DOHH2 (cell line): ENCODE data around the gene VPS26A.

ENCODE experiments used
- H3F3A ChIP-seq: fragments of 200-600 bp; sonication (generic), shearing (Covaris generic); 2 replicates; pipeline ENCODE4 v1.6.0; 2016; ENCODE audit warnings: antibody characterized with exemption, mild to moderate bottlenecking; ENCODE audit not compliant: control insufficient read depth, insufficient read depth
- H3K27ac ChIP-seq: fragments of 200-600 bp; sonication (generic); 2 replicates; pipeline ENCODE4 v1.5.1; 2014; ENCODE audit warnings: low read depth, mild to moderate bottlenecking, low read length, moderate library complexity
- H3K27me3 ChIP-seq: fragments of 200-600 bp; sonication (generic); 2 replicates; pipeline ENCODE4 v1.6.1; 2014; ENCODE audit warnings: mild to moderate bottlenecking, low read length, mixed read lengths; ENCODE audit not compliant: control insufficient read depth
- H3K36me3 ChIP-seq: fragments of 200-600 bp; sonication (generic); 2 replicates; pipeline ENCODE4 v1.6.1; 2014; ENCODE audit warnings: mild to moderate bottlenecking, low read length, moderate library complexity, mixed read lengths; ENCODE audit not compliant: control insufficient read depth
- H3K4me1 ChIP-seq: fragments of 200-600 bp; sonication (generic); 2 replicates; pipeline ENCODE4 v1.6.1; 2014; ENCODE audit warnings: mild to moderate bottlenecking, low read length, mixed read lengths; ENCODE audit not compliant: control insufficient read depth
- H3K4me2 ChIP-seq: fragments of 200-600 bp; sonication (generic); 2 replicates; pipeline ENCODE4 v1.6.0; 2014; ENCODE audit warnings: mild to moderate bottlenecking, low read length, moderate library complexity
- H3K4me3 ChIP-seq: fragments of 200-600 bp; sonication (generic); 2 replicates; pipeline ENCODE4 v1.5.1; 2014; ENCODE audit warnings: mild to moderate bottlenecking, low read length, mixed read lengths
- H3K79me2 ChIP-seq: fragments of 200-600 bp; sonication (generic); 2 replicates; pipeline ENCODE4 v1.6.1; 2014; ENCODE audit warnings: mild to moderate bottlenecking, low read length, mixed read lengths; ENCODE audit not compliant: control insufficient read depth
- H3K9me2 ChIP-seq: fragments of 200-600 bp; sonication (generic); replicated peaks from 2 replicates; pipeline ENCODE4 v1.6.1; 2014; ENCODE audit warnings: mild to moderate bottlenecking, low read length, mixed read lengths; ENCODE audit not compliant: control insufficient read depth
- H3K9me3 ChIP-seq: fragments of 200-600 bp; sonication (generic); 2 replicates; pipeline ENCODE4 v1.6.1; 2014; ENCODE audit warnings: antibody characterized with exemption, low read length, mixed read lengths; ENCODE audit not compliant: control insufficient read depth, insufficient read depth
- H4K20me1 ChIP-seq: fragments of 200-600 bp; sonication (generic); 2 replicates; pipeline ENCODE4 v1.6.0; 2014; ENCODE audit warnings: low read depth, mild to moderate bottlenecking, antibody characterized with exemption, low read length, moderate library complexity; ENCODE audit not compliant: control insufficient read depth, insufficient read depth
- EZH2phosphoT487 ChIP-seq: fragments of 200-600 bp; sonication (generic); IDR thresholded peaks from 2 replicates; pipeline ENCODE4 v1.6.1; 2017; ENCODE audit warnings: borderline replicate concordance, mild to moderate bottlenecking, antibody characterized with exemption, low read length, moderate library complexity, mixed read lengths
- TF ChIP-seq, protein P1 (sequence below): fragments of 200-600 bp; sonication (generic); IDR thresholded peaks from one replicate; pipeline ENCODE4 v1.5.1; 2014; ENCODE audit warnings: antibody characterized with exemption, mild to moderate bottlenecking, low read depth, low read length; ENCODE audit not compliant: poor library complexity, severe bottlenecking

Gene VPS26A

GRCh38 chr10:69182005-69182404 lies 58.0 kb downstream of the VPS26A start:
- no peaks in the 10 kb centered on the region for H3K9me2 ChIP-seq
- H3K4me2 ChIP-seq = no peak overlapping the region
- no peaks in the 10 kb centered on the region for H3K27me3 ChIP-seq
- H3K79me2 ChIP-seq = peaks cover 80% of the 10 kb centered on the region
- 0 out of 2 replicates have a peak, but pooled peaks cover 3% of the 10 kb centered on the region for H3F3A ChIP-seq
- no peak for TF ChIP-seq EZH2phosphoT487
- TF ChIP-seq, protein P1, sequence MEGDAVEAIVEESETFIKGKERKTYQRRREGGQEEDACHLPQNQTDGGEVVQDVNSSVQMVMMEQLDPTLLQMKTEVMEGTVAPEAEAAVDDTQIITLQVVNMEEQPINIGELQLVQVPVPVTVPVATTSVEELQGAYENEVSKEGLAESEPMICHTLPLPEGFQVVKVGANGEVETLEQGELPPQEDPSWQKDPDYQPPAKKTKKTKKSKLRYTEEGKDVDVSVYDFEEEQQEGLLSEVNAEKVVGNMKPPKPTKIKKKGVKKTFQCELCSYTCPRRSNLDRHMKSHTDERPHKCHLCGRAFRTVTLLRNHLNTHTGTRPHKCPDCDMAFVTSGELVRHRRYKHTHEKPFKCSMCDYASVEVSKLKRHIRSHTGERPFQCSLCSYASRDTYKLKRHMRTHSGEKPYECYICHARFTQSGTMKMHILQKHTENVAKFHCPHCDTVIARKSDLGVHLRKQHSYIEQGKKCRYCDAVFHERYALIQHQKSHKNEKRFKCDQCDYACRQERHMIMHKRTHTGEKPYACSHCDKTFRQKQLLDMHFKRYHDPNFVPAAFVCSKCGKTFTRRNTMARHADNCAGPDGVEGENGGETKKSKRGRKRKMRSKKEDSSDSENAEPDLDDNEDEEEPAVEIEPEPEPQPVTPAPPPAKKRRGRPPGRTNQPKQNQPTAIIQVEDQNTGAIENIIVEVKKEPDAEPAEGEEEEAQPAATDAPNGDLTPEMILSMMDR = no peak
- H3K4me1 ChIP-seq = peaks cover 20% of the 10 kb centered on the region
- peaks cover 44% of the 10 kb centered on the region for H3K36me3 ChIP-seq
- no peaks in the 10 kb centered on the region for H3K9me3 ChIP-seq
- H3K27ac ChIP-seq = no peak overlapping the region
- H4K20me1 ChIP-seq = 0 out of 2 replicates have a peak, but pooled peaks cover 4% of the 10 kb centered on the region
- no peak overlapping the region for H3K4me3 ChIP-seq

DNA sequence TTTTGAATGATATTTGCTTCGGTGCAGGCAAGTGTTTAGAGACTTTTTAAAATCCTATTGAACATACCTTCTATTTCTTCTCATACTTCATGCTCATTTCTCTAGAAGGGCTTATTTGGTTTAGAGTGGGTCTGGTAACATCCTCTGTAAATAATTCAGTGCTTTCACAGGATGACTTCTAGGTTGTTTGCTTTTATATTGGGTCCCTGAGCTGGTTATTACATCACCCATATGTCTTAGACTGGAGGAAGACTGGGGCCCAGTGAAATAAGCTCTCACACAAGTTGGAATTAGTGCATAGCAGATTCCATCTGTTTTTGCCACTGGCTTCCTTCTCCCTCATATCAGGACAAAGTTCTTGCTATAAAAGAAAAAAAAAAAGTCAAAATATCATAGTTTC lies 62.5 kb downstream of the VPS26A start:
- peaks cover 73% of the 10 kb centered on the region for H3K36me3 ChIP-seq
- peaks cover 2% of the 10 kb centered on the region for H3K4me1 ChIP-seq
- no peaks in the 10 kb centered on the region for H3K9me2 ChIP-seq
- no peak overlapping the region for H3K4me2 ChIP-seq
- no peak overlapping the region for H3K4me3 ChIP-seq
- no peaks in the 10 kb centered on the region for H3K27me3 ChIP-seq
- H3K27ac ChIP-seq = no peak overlapping the region
- H3F3A ChIP-seq = no peaks in the 10 kb centered on the region
- TF ChIP-seq, protein P1 = no peak
- no peak for TF ChIP-seq EZH2phosphoT487
- 0 out of 2 replicates have a peak, but pooled peaks cover 4% of the 10 kb centered on the region for H4K20me1 ChIP-seq
- no peaks in the 10 kb centered on the region for H3K9me3 ChIP-seq
- H3K79me2 ChIP-seq = peaks cover 60% of the 10 kb centered on the region

GRCh38 chr10:69201045-69201444 lies 77.1 kb downstream of the VPS26A start:
- no peaks in the 10 kb centered on the region for H3K27me3 ChIP-seq
- H3K9me2 ChIP-seq = no peaks in the 10 kb centered on the region
- TF ChIP-seq, protein P1 = no peak
- no peak for TF ChIP-seq EZH2phosphoT487
- no peak overlapping the region for H3K4me3 ChIP-seq
- no peaks in the 10 kb centered on the region for H3K4me1 ChIP-seq
- no peak overlapping the region for H3K27ac ChIP-seq
- no peaks in the 10 kb centered on the region for H3K79me2 ChIP-seq
- peaks cover 64% of the 10 kb centered on the region for H3K36me3 ChIP-seq
- no peaks in the 10 kb centered on the region for H3F3A ChIP-seq
- H3K9me3 ChIP-seq = no peaks in the 10 kb centered on the region
- H4K20me1 ChIP-seq = no peaks in the 10 kb centered on the region
- no peak overlapping the region for H3K4me2 ChIP-seq

DNA sequence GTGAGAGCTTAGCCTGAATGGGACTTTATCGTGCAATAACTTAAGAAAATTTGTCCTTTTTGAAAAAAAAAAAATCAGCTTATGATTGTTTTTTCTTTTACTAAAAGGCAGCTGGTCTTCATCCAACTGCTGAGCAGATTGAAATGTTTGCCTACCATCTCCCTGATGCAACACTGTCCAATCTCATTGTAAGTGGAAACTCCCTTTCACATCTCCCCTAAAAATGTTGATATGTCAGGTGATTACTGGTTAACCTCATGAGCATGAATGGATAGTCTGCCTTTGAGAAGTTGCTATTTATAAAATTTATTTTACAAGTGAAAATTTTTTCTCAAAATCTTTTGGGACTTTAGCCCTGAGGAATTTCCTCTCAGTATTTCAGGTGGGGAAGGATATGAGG lies 78.4 kb downstream of the VPS26A start:
- H3K4me2 ChIP-seq = no peak overlapping the region
- no peaks in the 10 kb centered on the region for H3F3A ChIP-seq
- TF ChIP-seq, protein P1 = no peak
- no peak for TF ChIP-seq EZH2phosphoT487
- no peaks in the 10 kb centered on the region for H3K79me2 ChIP-seq
- H3K27me3 ChIP-seq = no peaks in the 10 kb centered on the region
- no peaks in the 10 kb centered on the region for H3K9me2 ChIP-seq
- no peaks in the 10 kb centered on the region for H3K9me3 ChIP-seq
- peaks cover 66% of the 10 kb centered on the region for H3K36me3 ChIP-seq
- no peak overlapping the region for H3K4me3 ChIP-seq
- no peaks in the 10 kb centered on the region for H3K4me1 ChIP-seq
- no peaks in the 10 kb centered on the region for H4K20me1 ChIP-seq
- H3K27ac ChIP-seq = no peak overlapping the region
